ENCODE data around the gene MAGEF1.

The MAGEF1 gene

DNA sequence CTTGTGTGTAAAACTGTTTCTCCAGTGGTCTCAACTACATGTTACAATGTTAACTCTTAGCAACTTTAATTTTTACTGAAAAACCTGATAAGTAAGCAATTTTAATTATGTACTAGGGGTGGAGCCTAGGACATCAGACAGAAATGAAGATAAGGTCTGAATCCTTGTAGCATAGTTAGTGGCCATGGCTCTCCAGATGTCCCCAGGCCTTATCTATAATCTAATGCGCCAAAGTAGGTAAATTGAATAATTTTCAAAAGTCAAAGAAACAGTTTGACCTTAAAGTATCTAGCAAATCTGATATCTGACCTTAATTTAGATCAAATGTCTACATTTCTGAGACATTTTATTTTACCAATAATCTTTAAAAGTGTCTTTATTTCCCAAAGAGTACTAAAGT lies 8.2 kb downstream of the MAGEF1 start:
- no peak overlapping the region for H3K27ac ChIP-seq
- H3K9ac ChIP-seq, result no peak overlapping the region
- TF ChIP-seq CTCF (conservative IDR thresholded peaks at IDR 0.05; ENCODE audit: low read depth, low read length), result no peak
- no peaks in the 10 kb centered on the region for H4K20me1 ChIP-seq (ENCODE audit: insufficient read depth)
- H3K36me3 ChIP-seq (ENCODE audit: insufficient read depth), result no peaks in the 10 kb centered on the region
- no peaks in the 10 kb centered on the region for H3K79me2 ChIP-seq (ENCODE audit: insufficient read depth, low read depth)
- no peak overlapping the region for H3K4me3 ChIP-seq (IDR thresholded peaks at IDR 0.05; ENCODE audit: insufficient read depth, low read depth, low read length)
- H2AFZ ChIP-seq (ENCODE audit: low read depth), result no peak overlapping the region
- no peaks in the 10 kb centered on the region for H3K27me3 ChIP-seq (ENCODE audit: insufficient read depth, low read depth)
- H3K4me1 ChIP-seq (ENCODE audit: low read depth, poor library complexity, severe bottlenecking), result no peaks in the 10 kb centered on the region
- H3K4me2 ChIP-seq, result no peak overlapping the region

- Histone ChIP-seq H3K27ac (no peak overlapping the region), H3K79me2 (ENCODE audit: insufficient read depth, low read depth) (no peaks in the 10 kb centered on the region), H3K9ac (no peak overlapping the region), H4K20me1 (ENCODE audit: insufficient read depth) (no peaks in the 10 kb centered on the region), H3K4me3 (IDR thresholded peaks at IDR 0.05; ENCODE audit: insufficient read depth, low read depth, low read length) (no peak overlapping the region), H3K4me1 (ENCODE audit: low read depth, poor library complexity, severe bottlenecking) (no peaks in the 10 kb centered on the region), H2AFZ (ENCODE audit: low read depth) (no peak overlapping the region), H3K27me3 (ENCODE audit: insufficient read depth, low read depth) (no peaks in the 10 kb centered on the region), H3K36me3 (ENCODE audit: insufficient read depth) (no peaks in the 10 kb centered on the region), H3K4me2 (no peak overlapping the region)
- TF ChIP-seq CTCF (conservative IDR thresholded peaks at IDR 0.05; ENCODE audit: low read depth, low read length), result no peak
Measured at GRCh38 chr3:184700759-184701158, 11.1 kb downstream of the MAGEF1 start.

DNA sequence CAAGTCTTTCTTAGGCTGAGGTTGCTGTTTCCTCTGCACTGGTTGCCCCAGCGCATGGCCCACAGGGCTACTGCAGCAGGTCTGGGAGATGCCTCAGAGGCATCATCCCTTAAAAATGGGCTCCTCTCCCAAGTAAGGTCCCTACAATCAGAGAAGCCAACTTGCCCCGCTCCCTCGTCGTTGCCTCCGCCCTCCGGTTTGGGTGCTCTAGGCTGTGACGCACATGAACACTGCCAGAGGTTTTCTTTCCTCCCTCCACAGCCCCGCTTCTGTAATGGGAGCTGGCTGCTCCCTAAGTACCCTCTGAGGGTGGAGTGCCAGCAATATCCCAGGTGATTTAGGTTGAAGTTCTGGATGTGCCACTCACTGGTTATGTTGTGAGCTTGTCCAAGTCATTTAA lies 14.0 kb downstream of the MAGEF1 start:
- Histone ChIP-seq H3K36me3 (ENCODE audit: insufficient read depth) (no peaks in the 10 kb centered on the region), H3K4me1 (ENCODE audit: low read depth, poor library complexity, severe bottlenecking) (no peaks in the 10 kb centered on the region), H3K27me3 (ENCODE audit: insufficient read depth, low read depth) (no peaks in the 10 kb centered on the region), H2AFZ (ENCODE audit: low read depth) (no peak overlapping the region), H3K27ac (no peak overlapping the region), H3K4me2 (no peak overlapping the region), H3K9ac (no peak overlapping the region), H3K4me3 (IDR thresholded peaks at IDR 0.05; ENCODE audit: insufficient read depth, low read depth, low read length) (no peak overlapping the region), H4K20me1 (ENCODE audit: insufficient read depth) (no peaks in the 10 kb centered on the region), H3K79me2 (ENCODE audit: insufficient read depth, low read depth) (no peaks in the 10 kb centered on the region)
- no peak for TF ChIP-seq CTCF (conservative IDR thresholded peaks at IDR 0.05; ENCODE audit: low read depth, low read length)

- Histone ChIP-seq H3K4me1 (ENCODE audit: low read depth, poor library complexity, severe bottlenecking) (no peaks in the 10 kb centered on the region), H3K27ac (no peak overlapping the region), H2AFZ (ENCODE audit: low read depth) (no peak overlapping the region), H3K4me2 (no peak overlapping the region), H4K20me1 (ENCODE audit: insufficient read depth) (no peaks in the 10 kb centered on the region), H3K27me3 (ENCODE audit: insufficient read depth, low read depth) (no peaks in the 10 kb centered on the region), H3K36me3 (ENCODE audit: insufficient read depth) (no peaks in the 10 kb centered on the region), H3K9ac (no peak overlapping the region), H3K79me2 (ENCODE audit: insufficient read depth, low read depth) (no peaks in the 10 kb centered on the region), H3K4me3 (IDR thresholded peaks at IDR 0.05; ENCODE audit: insufficient read depth, low read depth, low read length) (no peak overlapping the region)
- no peak for TF ChIP-seq CTCF (conservative IDR thresholded peaks at IDR 0.05; ENCODE audit: low read depth, low read length)
Measured at GRCh38 chr3:184696697-184697096, 15.2 kb downstream of the MAGEF1 start.

GRCh38 chr3:184694716-184695115 lies 17.1 kb downstream of the MAGEF1 start:
- Histone ChIP-seq H3K9ac (no peak overlapping the region), H3K4me2 (no peak overlapping the region), H3K36me3 (ENCODE audit: insufficient read depth) (no peaks in the 10 kb centered on the region), H3K4me3 (IDR thresholded peaks at IDR 0.05; ENCODE audit: insufficient read depth, low read depth, low read length) (no peak overlapping the region), H3K27ac (no peak overlapping the region), H3K4me1 (ENCODE audit: low read depth, poor library complexity, severe bottlenecking) (no peaks in the 10 kb centered on the region), H3K27me3 (ENCODE audit: insufficient read depth, low read depth) (no peaks in the 10 kb centered on the region), H2AFZ (ENCODE audit: low read depth) (no peak overlapping the region), H4K20me1 (ENCODE audit: insufficient read depth) (no peaks in the 10 kb centered on the region), H3K79me2 (ENCODE audit: insufficient read depth, low read depth) (no peaks in the 10 kb centered on the region)
- no peak for TF ChIP-seq CTCF (conservative IDR thresholded peaks at IDR 0.05; ENCODE audit: low read depth, low read length)
